Measurements from ENCODE around the gene PAX1.
A peak's percentile ranks its signal among the peaks of the same experiment; 100 is the strongest.

Gene PAX1

GRCh38 chr20:21703717-21704407 is 1.6 kb upstream of the PAX1 start:
- DNase-seq, result no peak

DNA sequence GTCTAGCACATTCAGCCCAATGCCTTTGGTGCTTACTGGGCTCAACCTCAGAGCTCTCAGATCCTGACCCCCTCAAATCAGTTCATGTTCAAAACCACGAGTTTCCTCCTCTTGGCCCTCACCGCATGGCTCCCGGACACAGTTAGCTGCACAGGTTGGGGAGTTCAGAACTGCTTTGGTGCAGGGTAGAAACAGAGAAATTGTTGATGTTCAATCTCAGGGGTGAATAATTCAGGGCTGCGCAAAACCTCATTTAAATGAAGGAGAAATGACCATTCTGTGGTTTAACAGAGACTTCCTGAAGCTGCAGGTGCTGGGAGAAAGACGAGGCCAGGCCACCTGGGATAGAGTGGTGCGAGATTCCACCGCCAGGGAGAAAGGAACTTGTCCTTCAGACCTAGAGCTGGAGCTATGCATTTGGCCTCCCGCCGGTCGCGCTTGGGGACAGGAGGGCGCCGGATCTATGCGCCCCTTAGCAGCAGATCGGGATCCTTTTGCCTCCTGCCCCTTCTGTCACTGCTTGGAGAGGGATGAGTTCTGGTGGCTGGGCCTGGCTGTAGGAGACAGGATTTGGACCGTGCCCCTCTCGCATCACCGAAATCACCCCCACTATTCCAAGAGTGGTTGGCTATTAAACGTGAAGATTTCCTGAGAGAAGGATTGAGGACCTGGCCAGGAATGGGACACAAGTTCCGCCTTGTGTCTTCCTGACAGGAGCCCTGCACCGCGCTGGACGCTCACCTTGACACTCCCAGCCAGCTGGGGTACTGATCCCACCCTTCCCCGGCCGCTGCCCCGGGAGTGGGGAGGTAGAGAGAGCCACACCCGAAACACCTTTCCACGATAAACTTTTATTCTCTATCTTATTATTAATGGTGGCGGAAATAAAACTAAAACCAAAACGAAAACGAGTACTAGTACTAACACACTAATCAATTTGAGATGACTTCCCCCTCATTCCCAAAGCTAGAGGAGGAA is 767 bp upstream of the PAX1 start:
- DNase-seq, result no peak

DNA sequence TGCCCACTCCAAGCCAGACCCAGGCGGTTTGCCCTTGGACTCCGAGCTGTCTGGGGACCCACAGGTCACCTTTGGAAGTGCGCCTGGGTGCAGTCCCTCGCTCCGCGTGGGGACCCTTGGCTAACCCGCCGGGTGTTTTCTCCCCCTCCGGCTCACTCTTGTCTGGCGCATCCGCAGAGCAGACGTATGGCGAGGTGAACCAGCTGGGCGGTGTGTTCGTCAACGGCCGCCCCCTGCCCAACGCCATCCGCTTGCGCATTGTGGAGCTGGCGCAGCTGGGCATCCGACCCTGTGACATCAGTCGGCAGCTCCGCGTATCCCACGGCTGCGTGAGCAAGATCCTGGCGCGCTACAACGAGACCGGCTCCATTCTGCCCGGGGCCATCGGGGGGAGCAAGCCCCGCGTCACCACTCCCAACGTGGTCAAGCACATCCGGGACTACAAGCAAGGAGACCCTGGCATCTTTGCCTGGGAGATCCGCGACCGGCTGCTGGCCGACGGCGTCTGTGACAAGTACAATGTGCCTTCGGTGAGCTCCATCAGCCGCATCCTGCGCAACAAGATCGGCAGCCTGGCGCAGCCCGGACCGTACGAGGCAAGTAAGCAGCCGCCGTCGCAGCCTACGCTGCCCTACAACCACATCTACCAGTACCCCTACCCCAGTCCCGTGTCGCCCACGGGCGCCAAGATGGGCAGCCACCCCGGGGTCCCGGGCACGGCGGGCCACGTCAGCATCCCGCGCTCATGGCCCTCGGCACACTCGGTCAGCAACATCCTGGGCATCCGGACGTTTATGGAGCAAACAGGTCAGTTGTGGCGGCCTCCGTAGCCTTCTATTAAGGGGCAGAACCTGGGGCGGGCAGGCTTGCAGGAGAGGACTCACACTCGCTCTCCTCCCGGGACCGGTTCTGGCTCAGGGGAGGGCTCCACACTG is 1.1 kb downstream of the PAX1 start:
- no peak for DNase-seq

GRCh38 chr20:21707267-21707666 is 1.8 kb downstream of the PAX1 start:
- no peak for DNase-seq

- DNase-seq, result no peak
These were observed 2.7 kb downstream of the PAX1 start for GRCh38 chr20:21707999-21708737.

- no peak for DNase-seq
These were observed 3.5 kb downstream of the PAX1 start for GRCh38 chr20:21708738-21709534.

GRCh38 chr20:21709535-21709904 is 4.1 kb downstream of the PAX1 start:
- DNase-seq, result no peak

- DNase-seq, result no peak
These were observed 4.9 kb downstream of the PAX1 start for GRCh38 chr20:21710341-21710740.

DNA sequence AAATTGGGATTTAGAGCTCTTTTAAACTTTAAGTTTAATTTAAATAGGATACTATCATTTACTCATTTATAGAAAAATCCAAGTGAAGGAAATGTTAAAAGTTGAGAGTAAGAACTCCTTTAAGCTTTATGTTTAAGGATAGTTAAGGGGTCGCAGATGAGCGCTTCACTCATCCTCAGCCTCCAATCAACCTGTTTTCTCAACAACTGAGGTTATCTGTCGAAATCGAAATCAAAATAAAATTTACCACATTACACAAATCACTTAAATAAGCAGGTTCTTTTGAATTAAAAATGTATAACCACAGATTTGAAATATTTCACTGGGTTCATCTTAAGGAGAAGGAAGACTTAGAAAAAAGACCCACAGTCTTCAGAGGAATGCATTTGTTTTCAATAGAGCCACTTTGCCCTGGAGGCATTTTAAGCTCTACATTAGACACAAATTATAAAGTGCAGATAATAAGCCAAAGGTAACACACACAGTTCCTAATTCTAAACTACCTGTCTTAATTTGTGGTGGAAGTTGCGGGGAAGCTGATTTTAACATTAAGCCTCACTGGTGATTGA is 5.5 kb downstream of the PAX1 start:
- no peak for DNase-seq

- no peak for DNase-seq
These were observed 7.1 kb downstream of the PAX1 start for GRCh38 chr20:21712443-21713059.

GRCh38 chr20:21713470-21713869 is 8.0 kb downstream of the PAX1 start:
- DNase-seq, result no peak

- no peak for DNase-seq
These were observed 8.4 kb downstream of the PAX1 start for GRCh38 chr20:21713901-21714296.

DNA sequence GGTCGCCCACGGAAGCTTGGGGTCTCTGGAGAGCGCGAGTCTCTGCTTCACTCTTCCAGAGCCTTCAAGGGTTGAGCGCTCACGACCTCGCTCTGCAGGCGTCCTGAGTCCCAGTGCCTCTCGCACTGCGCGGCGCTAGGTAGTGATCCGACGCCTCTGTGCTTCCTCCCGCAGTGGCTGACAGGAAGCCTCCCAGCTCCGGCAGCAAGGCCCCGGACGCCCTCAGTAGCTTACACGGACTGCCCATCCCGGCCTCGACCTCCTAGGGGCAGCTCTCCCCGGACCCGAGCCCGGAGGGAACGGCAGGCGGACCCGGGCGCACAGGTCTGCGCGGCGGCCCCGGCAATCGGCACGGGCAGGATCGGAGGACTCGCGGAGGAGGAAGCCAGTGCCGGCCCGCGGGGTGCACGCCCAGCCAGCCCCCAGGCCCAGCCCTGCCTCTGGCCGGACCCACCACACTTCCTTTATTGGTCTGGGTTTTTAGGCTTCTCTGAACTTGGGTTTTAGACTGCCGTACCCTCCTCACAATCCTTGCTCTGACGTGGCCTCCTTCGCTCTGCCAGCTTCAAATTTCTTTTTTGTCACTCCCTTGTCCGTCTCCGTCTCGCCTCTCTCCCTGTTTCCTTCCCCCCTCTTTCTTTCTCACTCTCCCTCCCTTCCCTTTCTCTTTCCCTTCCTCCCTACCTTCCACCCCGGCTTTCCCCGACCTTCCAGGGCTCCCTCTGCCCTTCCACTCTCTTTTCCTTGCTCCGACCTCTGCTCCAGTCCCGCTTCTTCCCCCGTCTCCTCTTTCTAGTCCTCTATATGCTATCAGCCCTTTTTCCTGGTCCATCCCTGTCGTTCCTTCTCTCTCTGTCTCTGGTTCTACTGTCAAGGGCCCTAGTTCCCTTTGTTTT is 9.1 kb downstream of the PAX1 start:
- no peak for DNase-seq

GRCh38 chr20:21715193-21715881 is 9.9 kb downstream of the PAX1 start:
- DNase-seq, result no peak

- peak in 1 of 2 donors; percentile 41 for DNase-seq
These were observed 14.2 kb downstream of the PAX1 start for GRCh38 chr20:21719592-21720214.

DNA sequence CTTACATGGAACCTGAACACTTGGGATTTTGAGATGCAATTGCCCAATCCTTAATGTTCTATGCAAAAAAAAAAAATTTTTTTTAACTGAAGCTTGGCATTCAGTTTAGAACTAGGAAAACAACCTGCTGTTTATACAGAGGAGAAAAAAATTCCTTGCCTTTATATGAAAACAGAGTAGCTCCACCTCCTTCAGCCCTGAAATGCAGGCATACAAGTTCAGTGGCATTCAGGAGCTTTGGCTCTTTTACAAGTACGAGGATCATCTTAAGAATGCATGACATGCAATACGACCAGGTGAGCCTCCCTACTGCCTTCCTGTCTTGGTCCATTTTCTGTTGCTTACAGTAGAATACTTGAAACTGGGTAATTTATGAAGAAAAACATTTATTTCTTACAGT is 20.4 kb downstream of the PAX1 start:
- DNase-seq, result no peak

DNA sequence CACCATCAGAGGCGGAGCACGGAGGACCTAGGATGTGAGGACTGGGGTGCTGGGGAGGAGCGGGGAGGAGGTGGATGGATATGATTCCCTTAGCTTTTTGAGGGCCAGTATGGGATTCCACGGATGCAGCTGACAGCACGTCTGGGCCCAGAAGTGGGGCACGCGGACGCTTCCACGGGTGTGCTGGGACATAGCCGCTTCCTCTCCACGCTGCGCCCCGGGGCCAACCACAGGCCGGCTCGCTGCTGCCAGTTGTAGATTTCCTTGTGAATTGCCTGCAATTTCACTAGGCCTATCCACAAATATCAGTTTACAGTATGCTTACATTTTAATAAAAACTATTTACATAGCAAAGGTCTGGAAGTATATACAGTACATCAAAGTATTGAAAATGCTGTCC is 23.9 kb downstream of the PAX1 start:
- DNase-seq, result no peak

DNA sequence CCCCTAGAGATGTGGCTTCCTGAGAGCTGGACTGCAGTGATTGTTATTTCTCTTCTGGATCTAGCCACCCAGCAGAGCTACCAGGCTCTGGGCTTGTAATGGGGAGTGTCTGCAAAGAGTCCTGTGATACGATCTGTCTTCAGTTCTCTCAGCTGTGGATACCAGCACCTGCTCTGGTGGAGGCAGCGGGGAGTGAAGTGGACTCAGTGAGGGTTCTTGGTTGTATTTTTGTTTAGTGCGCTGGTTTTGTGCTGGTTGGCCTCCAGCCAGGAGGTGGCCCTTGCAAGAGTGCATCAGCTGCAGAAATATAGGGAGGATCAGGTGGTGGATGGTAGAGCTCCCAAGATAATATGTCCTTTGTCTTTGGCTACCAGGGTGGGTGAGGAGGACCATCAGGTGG is 33.7 kb downstream of the PAX1 start:
- DNase-seq, result no peak

All from activated CD4-positive, alpha-beta T cell treated with anti-CD3 and anti-CD28 coated beads for 4 hours (primary cell).